Trophoblast cell (in vitro differentiated cells and primary cell): Measurements from ENCODE around the gene ELP4.

Source experiments
- DNase-seq, 2 donors: peaks; one replicate each; pipeline ENCODE4 v3.0.0-alpha.2; 2016
- H2AFZ ChIP-seq: 2 replicates; pipeline ENCODE4 v1.6.1; 2013; ENCODE audit warnings: low read length, moderate library complexity, mild to moderate bottlenecking; ENCODE audit not compliant: insufficient read depth, poor library complexity
- H2AK5ac ChIP-seq: 2 replicates; pipeline ENCODE4 v1.6.1; 2013; ENCODE audit warnings: mild to moderate bottlenecking, low read length
- H2BK120ac ChIP-seq: 2 replicates; pipeline ENCODE4 v1.6.1; 2013; ENCODE audit warnings: low read length, mild to moderate bottlenecking, moderate library complexity; ENCODE audit not compliant: insufficient read depth, poor library complexity
- H2BK12ac ChIP-seq: 2 replicates; pipeline ENCODE4 v1.6.1; 2013; ENCODE audit warnings: mild to moderate bottlenecking, low read length, moderate library complexity
- H2BK5ac ChIP-seq: 2 replicates; pipeline ENCODE4 v1.6.1; 2013; ENCODE audit warnings: low read length, low read depth, moderate library complexity, mild to moderate bottlenecking; ENCODE audit not compliant: poor library complexity
- H3K14ac ChIP-seq: 2 replicates; pipeline ENCODE4 v1.6.1; 2013; ENCODE audit warnings: mild to moderate bottlenecking, low read length
- H3K18ac ChIP-seq: 2 replicates; pipeline ENCODE4 v1.6.1; 2013; ENCODE audit warnings: mild to moderate bottlenecking, low read length
- H3K23ac ChIP-seq: 2 replicates; pipeline ENCODE4 v1.6.1; 2013; ENCODE audit warnings: low read length
- H3K27ac ChIP-seq: 2 replicates; pipeline ENCODE4 v1.5.1; 2013; ENCODE audit warnings: low read depth, mild to moderate bottlenecking, inconsistent platforms, low read length, moderate library complexity
- H3K27me3 ChIP-seq: 2 replicates; pipeline ENCODE4 v1.6.1; 2013; ENCODE audit warnings: inconsistent platforms, mild to moderate bottlenecking, low read length, moderate library complexity; ENCODE audit not compliant: insufficient read depth
- H3K36me3 ChIP-seq, 2 experiments: 1 replicate in 1 of 2; 2 replicates in 1 of 2; pipeline ENCODE4 v1.6.1; 2013; ENCODE audit warnings: low read length in 2 of 2, mild to moderate bottlenecking in 2 of 2, moderate library complexity in 1 of 2; ENCODE audit not compliant: insufficient read depth in 2 of 2, control insufficient read depth in 1 of 2
- H3K4ac ChIP-seq: 2 replicates; pipeline ENCODE4 v1.6.1; 2013; ENCODE audit warnings: low read depth, mild to moderate bottlenecking, low read length, moderate library complexity
- H3K4me1 ChIP-seq, 2 experiments: 1 replicate in 1 of 2; 2 replicates in 1 of 2; pipeline ENCODE4 v1.6.1; 2013; ENCODE audit warnings: low read length in 2 of 2, mild to moderate bottlenecking in 2 of 2, moderate library complexity in 1 of 2; ENCODE audit not compliant: insufficient read depth in 2 of 2, control insufficient read depth in 1 of 2
- H3K4me2 ChIP-seq: 2 replicates; pipeline ENCODE4 v1.6.1; 2013; ENCODE audit warnings: inconsistent platforms, mild to moderate bottlenecking, low read length, moderate library complexity
- H3K4me3 ChIP-seq: 2 replicates; pipeline ENCODE4 v1.5.1; 2013; ENCODE audit warnings: mild to moderate bottlenecking, low read depth, low read length, inconsistent platforms
- H3K79me1 ChIP-seq: one replicate; pipeline ENCODE4 v1.6.1; 2013; ENCODE audit warnings: low read length
- H3K79me2 ChIP-seq: 2 replicates; pipeline ENCODE4 v1.6.1; 2013; ENCODE audit warnings: low read length, mild to moderate bottlenecking; ENCODE audit not compliant: control insufficient read depth, insufficient read depth, poor library complexity
- H3K9ac ChIP-seq: 2 replicates; pipeline ENCODE4 v1.6.1; 2013; ENCODE audit warnings: mild to moderate bottlenecking, low read length
- H3K9me3 ChIP-seq: 2 replicates; pipeline ENCODE4 v1.6.1; 2013; ENCODE audit warnings: low read depth, mild to moderate bottlenecking, control low read depth, inconsistent platforms, low read length; ENCODE audit not compliant: insufficient read depth
- H4K12ac ChIP-seq: 2 replicates; pipeline ENCODE4 v1.6.1; 2013; ENCODE audit warnings: low read depth, mild to moderate bottlenecking, low read length, moderate library complexity
- H4K8ac ChIP-seq: 2 replicates; pipeline ENCODE4 v1.6.1; 2013; ENCODE audit warnings: low read depth, mild to moderate bottlenecking, low read length, moderate library complexity
- H4K91ac ChIP-seq: one replicate; pipeline ENCODE4 v1.6.1; 2013; ENCODE audit warnings: low read depth, mild to moderate bottlenecking, low read length, moderate library complexity
- WGBS: extraction: QIAGEN DNeasy Blood & Tissue Kit; methylation state at CpG from one replicate; pipeline ENCODE4 v1.1.7; 2013; ENCODE audit warnings: missing lambda C conversion rate; ENCODE audit not compliant: insufficient read length, insufficient coverage; ENCODE audit errors: extremely low coverage; 5-methylcytosine and 5-hydroxymethylcytosine counted together

Gene ELP4

DNA sequence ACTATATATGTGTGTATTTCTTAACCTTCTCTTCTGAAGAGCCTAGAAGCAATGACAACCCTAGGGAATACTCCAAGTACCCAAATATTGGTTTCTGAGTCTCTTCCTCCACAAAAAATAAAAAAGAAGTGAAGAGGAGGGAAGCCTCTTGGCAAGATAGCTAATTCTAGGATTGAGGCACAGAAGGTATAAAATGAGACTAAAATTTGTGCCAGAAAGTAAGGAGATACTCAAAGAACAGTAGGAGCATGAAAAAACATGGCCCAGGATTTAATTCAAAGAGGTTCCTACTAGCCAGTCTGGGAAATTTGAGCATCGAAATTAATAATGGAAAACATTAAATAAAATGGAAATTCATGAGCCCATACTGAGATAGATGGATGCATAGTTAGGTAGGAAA, 189.5 kb downstream of the ELP4 start:
- H3K79me1 ChIP-seq: no peaks in the 10 kb centered on the region

DNA sequence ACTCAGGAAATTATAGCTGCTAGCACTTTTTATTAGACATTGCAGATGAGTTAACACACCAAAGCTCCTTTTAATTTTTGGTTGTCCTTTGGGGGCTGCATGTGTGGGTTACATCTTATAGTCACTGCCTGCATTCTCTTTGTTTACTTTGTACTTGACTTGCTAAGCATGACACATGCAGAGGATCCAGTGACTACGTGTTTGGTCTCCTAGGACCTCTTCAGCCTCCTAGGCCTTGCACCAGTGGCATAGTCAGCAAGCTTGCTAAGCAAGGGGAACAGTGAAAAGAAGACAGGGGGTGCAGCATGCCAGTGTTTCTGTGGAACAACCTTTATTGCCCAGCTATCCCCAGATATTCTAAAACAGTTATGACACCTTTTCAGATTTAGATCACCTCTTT, 193.4 kb downstream of the ELP4 start:
- Histone ChIP-seq H2BK12ac (no peak overlapping the region), H3K18ac (no peak overlapping the region), H4K91ac (no peak overlapping the region), H3K4ac (no peak overlapping the region), H3K27ac (no peak overlapping the region), H3K4me2 (no peak overlapping the region), H3K9me3 (no peaks in the 10 kb centered on the region), H3K36me3 (no peaks in the 10 kb centered on the region), H3K27me3 (no peaks in the 10 kb centered on the region), H3K23ac (no peak overlapping the region), H3K79me1 (no peaks in the 10 kb centered on the region), H3K14ac (no peak overlapping the region), H2BK5ac (no peak overlapping the region), H2BK120ac (no peak overlapping the region), H2AFZ (no peak overlapping the region), H4K8ac (no peak overlapping the region), H3K9ac (no peak overlapping the region), H3K79me2 (no peaks in the 10 kb centered on the region), H3K4me3 (no peak overlapping the region), H4K12ac (no peak overlapping the region), H2AK5ac (no peak overlapping the region), H3K4me1 (no peaks in the 10 kb centered on the region)
- no peak for DNase-seq
- no CpG with 5 or more reads among the region's 1 CpG for WGBS

More for the DNA sequence above, 189.5 kb downstream of the ELP4 start:
- H3K4me2 ChIP-seq: no peak overlapping the region
- no peak overlapping the region for H3K14ac ChIP-seq
- no peak overlapping the region for H2BK5ac ChIP-seq
- no peak overlapping the region for H2BK120ac ChIP-seq
- H2AFZ ChIP-seq: no peak overlapping the region
- H3K4me3 ChIP-seq: no peak overlapping the region
- no peaks in the 10 kb centered on the region for H3K4me1 ChIP-seq
- H3K27ac ChIP-seq: no peak overlapping the region
- H2AK5ac ChIP-seq: no peak overlapping the region
- H3K4ac ChIP-seq: no peak overlapping the region
- no peak overlapping the region for H4K12ac ChIP-seq
- H3K9me3 ChIP-seq: no peaks in the 10 kb centered on the region
- no peak overlapping the region for H4K91ac ChIP-seq
- no peaks in the 10 kb centered on the region for H3K27me3 ChIP-seq
- no peaks in the 10 kb centered on the region for H3K79me2 ChIP-seq
- no peaks in the 10 kb centered on the region for H3K36me3 ChIP-seq
- whole genome bisulfite sequencing: no CpG with 5 or more reads among the region's 1 CpG
- H3K23ac ChIP-seq: no peak overlapping the region
- no peak overlapping the region for H2BK12ac ChIP-seq
- no peak for DNase-seq
- no peak overlapping the region for H3K9ac ChIP-seq
- no peak overlapping the region for H4K8ac ChIP-seq
- no peak overlapping the region for H3K18ac ChIP-seq

DNA sequence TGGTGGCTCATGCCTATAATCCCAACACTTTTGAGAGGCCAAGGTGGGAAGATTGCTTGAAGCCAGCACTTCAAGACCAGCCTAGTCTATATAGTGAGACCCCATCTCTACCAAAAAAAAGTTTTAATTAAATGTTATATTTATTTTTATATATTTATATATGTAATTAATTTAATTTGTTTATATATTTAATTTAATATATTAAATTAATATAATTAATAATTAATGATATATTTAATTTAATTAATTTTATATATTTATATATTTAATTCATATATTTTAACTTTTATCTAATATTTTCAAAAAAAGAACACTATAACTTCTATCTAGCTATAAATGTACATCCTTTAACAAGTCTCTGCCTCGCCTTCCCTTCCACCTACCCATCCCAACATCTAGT, 196.8 kb downstream of the ELP4 start:
- H3K27me3 ChIP-seq: no peaks in the 10 kb centered on the region
- H3K79me2 ChIP-seq: no peaks in the 10 kb centered on the region
- no peak overlapping the region for H3K23ac ChIP-seq
- no peak overlapping the region for H2BK120ac ChIP-seq
- no CpG with 5 or more reads among the region's 1 CpG for WGBS
- no peak overlapping the region for H4K12ac ChIP-seq
- no peak overlapping the region for H3K4me2 ChIP-seq
- no peak overlapping the region for H3K14ac ChIP-seq
- no peak overlapping the region for H2AFZ ChIP-seq
- H2BK12ac ChIP-seq: no peak overlapping the region
- H3K36me3 ChIP-seq: no peaks in the 10 kb centered on the region
- H3K4ac ChIP-seq: no peak overlapping the region
- H3K27ac ChIP-seq: no peak overlapping the region
- no peak overlapping the region for H2AK5ac ChIP-seq
- H3K4me1 ChIP-seq: no peaks in the 10 kb centered on the region
- no peak overlapping the region for H2BK5ac ChIP-seq
- no peak for DNase-seq
- H3K18ac ChIP-seq: no peak overlapping the region
- H4K8ac ChIP-seq: no peak overlapping the region
- no peak overlapping the region for H4K91ac ChIP-seq
- H3K9me3 ChIP-seq: no peaks in the 10 kb centered on the region
- H3K9ac ChIP-seq: no peak overlapping the region
- no peaks in the 10 kb centered on the region for H3K79me1 ChIP-seq
- H3K4me3 ChIP-seq: no peak overlapping the region

DNA sequence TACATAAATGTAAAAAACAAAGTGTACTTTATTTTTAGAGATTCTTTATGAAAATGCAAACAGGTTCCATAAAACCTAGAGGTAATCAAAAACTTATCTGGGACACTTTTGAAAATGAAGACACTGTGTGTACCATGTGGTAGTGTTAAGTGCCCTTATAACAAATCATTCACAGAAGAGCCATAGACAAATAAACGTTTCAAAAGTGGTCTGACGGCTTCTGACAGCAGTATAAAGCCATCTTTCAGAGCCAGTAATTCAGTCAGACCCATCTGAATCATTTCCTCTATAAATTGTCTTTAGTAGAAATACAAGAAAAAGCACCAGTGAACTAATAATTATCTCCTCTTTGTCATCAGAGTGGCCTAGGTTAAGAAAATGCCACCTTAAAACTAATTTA, 201.6 kb downstream of the ELP4 start:
- Histone ChIP-seq H4K8ac (no peak overlapping the region), H3K18ac (no peak overlapping the region), H3K4me3 (no peak overlapping the region), H2BK5ac (no peak overlapping the region), H3K27ac (no peak overlapping the region), H3K79me2 (no peaks in the 10 kb centered on the region), H3K14ac (no peak overlapping the region), H2AFZ (no peak overlapping the region), H3K27me3 (no peaks in the 10 kb centered on the region), H4K91ac (no peak overlapping the region), H3K9ac (no peak overlapping the region), H4K12ac (no peak overlapping the region), H3K79me1 (no peaks in the 10 kb centered on the region), H2BK120ac (no peak overlapping the region), H2BK12ac (no peak overlapping the region), H3K4ac (no peak overlapping the region), H2AK5ac (no peak overlapping the region), H3K9me3 (no peaks in the 10 kb centered on the region), H3K36me3 (no peaks in the 10 kb centered on the region), H3K23ac (no peak overlapping the region), H3K4me2 (no peak overlapping the region), H3K4me1 (no peaks in the 10 kb centered on the region)
- WGBS: no CpG with 5 or more reads among the region's 2 CpGs
- DNase-seq: no peak
